GM12878 (cell line): Measurements from ENCODE around the gene DLGAP5. TPM values are rescaled to one million over a fixed set of nuclear protein-coding genes. Genes with fewer than 3 reads are reported as not detected.

Source experiments
- CEBPZ ChIP-seq: fragments of 150-350 bp; IDR thresholded peaks from 2 replicates; pipeline ENCODE4 v1.6.1; 2016; ENCODE audit warnings: low read depth, low read length
- CREB1 ChIP-seq: IDR thresholded peaks from 2 replicates; pipeline ENCODE4 v1.6.1; 2012; ENCODE audit warnings: low read depth, mild to moderate bottlenecking, inconsistent platforms
- CUX1 ChIP-seq: IDR thresholded peaks from 2 replicates; pipeline ENCODE4 v1.6.1; 2012; ENCODE audit warnings: improper control_type of control experiment, low read depth, low read length; ENCODE audit not compliant: insufficient replicate concordance
- ETV6 ChIP-seq, 2 experiments: fragments of 450-650 bp in 1 of 2; IDR thresholded peaks in 1 of 2; conservative IDR thresholded peaks in 1 of 2; 2 replicates each; pipeline ENCODE4 v1.6.1; 2014; ENCODE audit warnings: antibody characterized with exemption in 1 of 2, borderline replicate concordance in 1 of 2, low read depth in 1 of 2, mild to moderate bottlenecking in 1 of 2, moderate library complexity in 1 of 2
- GATAD2B ChIP-seq: fragments of 450-650 bp; conservative IDR thresholded peaks from 2 replicates; pipeline ENCODE4 v1.6.1; 2017; ENCODE audit warnings: low read depth, mild to moderate bottlenecking, moderate library complexity
- IKZF2 ChIP-seq, 2 experiments: fragments of 450-650 bp; IDR thresholded peaks; 2 replicates each; pipeline ENCODE4 v1.6.1; 2017; ENCODE audit warnings: mild to moderate bottlenecking in 2 of 2, moderate library complexity in 2 of 2
- MLLT1 ChIP-seq: fragments of 450-650 bp; IDR thresholded peaks from 2 replicates; pipeline ENCODE4 v1.6.1; 2016; ENCODE audit warnings: mild to moderate bottlenecking
- PAX5 ChIP-seq: IDR thresholded peaks from 2 replicates; pipeline ENCODE4 v1.6.1; 2011; ENCODE audit warnings: low read depth, low read length, borderline replicate concordance
- PML ChIP-seq: IDR thresholded peaks from 2 replicates; pipeline ENCODE4 v1.6.1; 2012; ENCODE audit warnings: low read length, inconsistent platforms
- RELB ChIP-seq: fragments of 450-650 bp; IDR thresholded peaks from 2 replicates; pipeline ENCODE4 v1.6.1; 2017; ENCODE audit warnings: low read depth, mild to moderate bottlenecking, moderate library complexity
- SMC3 ChIP-seq: IDR thresholded peaks from 2 replicates; pipeline ENCODE4 v1.6.1; 2011; ENCODE audit warnings: low read length, improper control_type of control experiment, borderline replicate concordance
- STAT3 ChIP-seq: IDR thresholded peaks from 2 replicates; pipeline ENCODE4 v1.6.1; 2011; ENCODE audit warnings: low read depth, low read length, improper control_type of control experiment
- TCF7 ChIP-seq: IDR thresholded peaks from 2 replicates; pipeline ENCODE4 v1.6.1; 2014; ENCODE audit warnings: antibody characterized with exemption, borderline replicate concordance
- YBX1 ChIP-seq: fragments of 450-650 bp; IDR thresholded peaks from 2 replicates; pipeline ENCODE4 v1.6.1; 2016; ENCODE audit warnings: antibody characterized with exemption
- ZNF207 ChIP-seq: fragments of 450-650 bp; IDR thresholded peaks from 2 replicates; pipeline ENCODE4 v1.6.1; 2014; ENCODE audit warnings: antibody characterized with exemption, mild to moderate bottlenecking, borderline replicate concordance
- polyA plus RNA-seq, 11 experiments: library from polyadenylated mRNA; depleted of rRNA in 4 of 11; unstranded in 6 of 11; stranded (reverse) in 5 of 11; fragments of >200 nt; fragmentation: Nextera tagmentation in 4 of 11; fragmentation: Illumina TruSeq in 1 of 11; extraction: Ambion mirVana in 4 of 11; extraction: Trizol in 1 of 11; gene quantifications; 1 replicate in 1 of 11; 2 replicates in 10 of 11; pipeline versions ENCODE4 v1.2.1 to v1.2.3, GENCODE V29; 2011 to 2016; ENCODE audit warnings: inconsistent platforms in 2 of 11, missing spikeins in 2 of 11, low read depth in 1 of 11
- total RNA-seq, 4 experiments: library from RNA; depleted of rRNA in 3 of 4; stranded (reverse); fragments of >200 nt in 3 of 4; fragmentation: Illumina TruSeq in 1 of 4; extraction: Trizol in 1 of 4; gene quantifications; 2 replicates each; pipeline versions ENCODE4 v1.2.1 to v1.2.3, GENCODE V29; 2013 to 2021
- TF ChIP-seq, protein P1 (sequence below): IDR thresholded peaks from 2 replicates; pipeline ENCODE4 v1.6.1; 2012; ENCODE audit warnings: low read length, inconsistent platforms

DLGAP5 gene
- total and polyA plus RNA-seq, 10 of the 15 experiments (the other 5 are each of a cell fraction or from before 2014, with no cell fraction given): 40.9 to 106 (median 67.6) TPM

GRCh38 chr14:55102141-55102621, 89.2 kb downstream of the DLGAP5 start (continued):
- TF ChIP-seq MLLT1 (peak; percentile 25; the same call in 1 of the 2 replicates), YBX1 (no peak), CUX1 (no peak), CREB1 (peak; percentile 70; the same call in 1 of the 2 replicates), PAX5 (peak; percentile 87; the same call in 1 of the 2 replicates), IKZF2 (IDR thresholded peaks at IDR 0.05) (peak; percentile 75 to 85), ZNF207 (0 out of 2 replicates have a peak, but pooled peaks have one; percentile 32), CEBPZ (no peak), STAT3 (0 out of 2 replicates have a peak, but pooled peaks have one; percentile 63), PML (no peak), TCF7 (no peak), RELB (peak; percentile 45; the same call in 1 of the 2 replicates), ETV6 (conservative IDR thresholded peaks at IDR 0.05 in 1 of 2, IDR thresholded peaks at IDR 0.05 in 1 of 2; ENCODE audit: borderline replicate concordance in 1 of 2, low read depth in 1 of 2) (peak in 1 of 2 experiments; percentile 56; a peak in 2 of 4 replicates), SMC3 (no peak), GATAD2B (peak; percentile 75; the same call in 1 of the 2 replicates)
- TF ChIP-seq, protein P1, sequence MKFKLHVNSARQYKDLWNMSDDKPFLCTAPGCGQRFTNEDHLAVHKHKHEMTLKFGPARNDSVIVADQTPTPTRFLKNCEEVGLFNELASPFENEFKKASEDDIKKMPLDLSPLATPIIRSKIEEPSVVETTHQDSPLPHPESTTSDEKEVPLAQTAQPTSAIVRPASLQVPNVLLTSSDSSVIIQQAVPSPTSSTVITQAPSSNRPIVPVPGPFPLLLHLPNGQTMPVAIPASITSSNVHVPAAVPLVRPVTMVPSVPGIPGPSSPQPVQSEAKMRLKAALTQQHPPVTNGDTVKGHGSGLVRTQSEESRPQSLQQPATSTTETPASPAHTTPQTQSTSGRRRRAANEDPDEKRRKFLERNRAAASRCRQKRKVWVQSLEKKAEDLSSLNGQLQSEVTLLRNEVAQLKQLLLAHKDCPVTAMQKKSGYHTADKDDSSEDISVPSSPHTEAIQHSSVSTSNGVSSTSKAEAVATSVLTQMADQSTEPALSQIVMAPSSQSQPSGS: 0 out of 2 replicates have a peak, but pooled peaks have one; percentile 20
